HG03460 (cell line): ENCODE results near the gene OOSP3.
"Not testable (repeated sequence)": the region's sequence is repeated elsewhere in the genome, so short reads cannot be mapped to it uniquely, and the experiment has no call there.

Experiments used
- ATAC-seq: cut with Tn5 transposase; IDR thresholded peaks from one replicate; pipeline ENCODE4 v1.9.1; 2021; ENCODE audit not compliant: unreplicated experiment

The OOSP3 gene

DNA sequence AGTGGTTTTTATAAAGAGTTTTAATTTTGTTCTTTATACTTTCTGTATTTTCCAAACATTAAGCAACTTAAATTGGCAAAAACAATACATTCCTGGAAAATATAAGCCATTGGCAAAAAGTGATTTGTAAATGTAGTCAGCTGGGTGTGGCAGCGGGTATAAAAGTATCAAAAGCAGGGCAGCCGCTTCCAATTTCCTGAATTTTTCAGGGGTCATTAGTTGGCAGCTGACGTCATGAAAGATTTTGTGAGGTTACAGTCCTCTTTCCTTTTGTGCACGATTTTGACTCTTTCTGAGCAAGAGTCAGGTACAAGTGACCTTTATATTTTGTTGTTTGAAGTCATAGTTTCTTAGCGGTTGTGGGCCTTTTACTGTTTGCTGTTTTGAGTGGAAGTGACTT lies at the start of gene OOSP3:
TSS of gene OOSP3 (plus strand) at position 208 of the 400 bp plus-strand sequence. CDS start at position 235, 27 bp downstream.
- no peak for ATAC-seq

DNA sequence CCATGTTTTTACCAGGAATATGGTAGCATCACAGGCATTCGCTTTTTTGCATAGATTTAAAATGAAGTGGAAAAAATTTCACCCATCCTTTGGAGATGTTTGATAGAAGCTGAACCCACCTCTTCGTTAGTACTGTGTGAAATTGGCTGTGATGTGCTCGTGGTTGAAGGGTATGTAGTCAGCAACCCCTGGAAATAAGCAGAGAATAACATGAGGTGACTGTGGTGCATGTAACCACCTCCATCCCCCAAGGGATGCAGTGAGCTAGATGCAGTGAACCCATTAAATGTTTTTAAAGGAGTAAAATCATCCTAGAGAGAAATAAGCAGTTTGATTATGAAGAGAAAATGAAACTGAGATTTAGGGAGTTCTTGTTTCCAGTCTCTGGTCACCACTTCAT lies 49.2 kb upstream of the OOSP3 start:
- ATAC-seq = no peak

- no peak for ATAC-seq
Observed at GRCh38 chr11:59833602-59834001, 45.0 kb upstream of the OOSP3 start.

DNA sequence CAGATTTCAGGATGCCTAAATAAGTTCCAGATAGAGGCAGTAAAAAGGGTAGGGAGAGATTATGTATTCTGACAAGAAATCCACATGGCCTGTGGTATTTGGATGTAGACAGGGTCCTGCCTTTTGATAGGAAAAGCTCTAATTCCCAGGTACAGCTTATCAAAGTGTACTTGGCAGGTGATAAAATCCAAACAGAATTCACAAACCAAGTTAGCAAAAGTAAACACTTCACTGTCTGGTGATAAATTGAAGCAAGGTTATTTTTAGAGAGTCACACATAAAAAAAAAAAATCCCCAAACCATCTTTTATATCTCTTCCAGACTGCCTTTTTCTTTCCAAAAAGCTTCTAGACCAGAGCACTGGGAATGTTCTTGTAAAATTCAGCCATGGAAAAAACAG lies 39.0 kb upstream of the OOSP3 start:
- ATAC-seq = no peak

GRCh38 chr11:59841514-59841913 lies 37.1 kb upstream of the OOSP3 start:
- ATAC-seq = peak; percentile 65

- no peak for ATAC-seq
Observed at GRCh38 chr11:59842316-59842715, 36.3 kb upstream of the OOSP3 start.

DNA sequence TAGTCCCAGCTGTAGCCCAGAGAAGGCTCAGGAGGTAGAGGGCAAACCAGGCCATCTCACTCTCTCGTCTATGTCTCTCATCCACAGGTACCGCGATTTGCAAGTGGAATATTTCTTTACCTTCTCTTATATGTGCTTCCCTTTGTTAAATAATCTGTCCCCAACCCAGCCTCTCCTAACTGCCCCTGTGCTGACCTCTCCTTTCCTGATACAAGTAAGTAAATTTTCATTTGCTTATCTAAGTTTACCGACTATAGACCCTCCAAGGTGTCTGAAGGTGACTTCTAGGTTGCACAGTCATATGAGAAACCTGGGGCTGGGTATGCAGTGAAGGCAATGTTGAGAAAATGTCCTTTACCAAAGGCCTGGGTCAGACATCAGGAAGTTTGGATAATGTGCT lies 33.2 kb upstream of the OOSP3 start, which contains the start of gene CBLIF:
TSS of gene CBLIF (minus strand) at position 101 of the 400 bp plus-strand sequence. CDS start at position 55, 46 bp downstream.
- ATAC-seq = no peak

DNA sequence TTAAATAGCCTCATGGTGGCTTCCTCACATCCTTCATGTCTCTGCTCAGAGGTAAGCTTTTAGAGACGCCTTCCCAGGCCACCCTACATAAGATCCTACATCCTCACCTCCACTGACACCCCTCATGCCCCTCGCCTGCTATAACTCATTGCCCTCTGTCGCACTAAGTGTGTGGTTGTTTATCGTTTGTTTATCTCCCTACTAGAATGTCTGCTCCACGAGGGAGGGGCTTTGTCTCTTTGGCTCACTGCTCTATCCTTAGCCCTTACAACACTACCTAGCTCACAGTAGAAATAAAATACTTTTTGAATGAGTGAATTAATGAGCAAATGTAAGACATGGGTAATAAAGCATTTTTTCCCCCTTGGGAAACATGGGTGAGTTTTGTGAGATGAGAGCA lies 32.0 kb upstream of the OOSP3 start:
- no peak for ATAC-seq

- ATAC-seq = no peak
Observed at GRCh38 chr11:59847626-59848025, 31.0 kb upstream of the OOSP3 start.

DNA sequence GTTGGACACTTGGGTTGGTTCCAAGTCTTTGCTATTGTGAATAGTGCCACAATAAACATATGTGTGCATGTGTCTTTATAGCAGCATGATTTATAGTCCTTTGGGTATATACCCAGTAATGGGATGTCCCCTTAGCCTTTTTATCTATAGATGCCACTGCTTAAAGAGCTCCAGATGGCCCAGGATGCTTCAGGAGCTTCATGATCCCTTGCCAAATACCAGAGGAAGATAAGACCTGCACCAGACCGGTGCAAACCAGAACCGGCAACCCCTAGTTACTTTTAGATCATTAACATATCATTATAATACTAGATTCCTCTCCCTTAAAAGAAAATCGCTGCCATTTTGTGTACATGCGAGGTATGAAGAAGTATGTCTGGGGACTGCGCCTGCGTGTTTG lies 30.1 kb upstream of the OOSP3 start:
- not testable (repeated sequence) for ATAC-seq

DNA sequence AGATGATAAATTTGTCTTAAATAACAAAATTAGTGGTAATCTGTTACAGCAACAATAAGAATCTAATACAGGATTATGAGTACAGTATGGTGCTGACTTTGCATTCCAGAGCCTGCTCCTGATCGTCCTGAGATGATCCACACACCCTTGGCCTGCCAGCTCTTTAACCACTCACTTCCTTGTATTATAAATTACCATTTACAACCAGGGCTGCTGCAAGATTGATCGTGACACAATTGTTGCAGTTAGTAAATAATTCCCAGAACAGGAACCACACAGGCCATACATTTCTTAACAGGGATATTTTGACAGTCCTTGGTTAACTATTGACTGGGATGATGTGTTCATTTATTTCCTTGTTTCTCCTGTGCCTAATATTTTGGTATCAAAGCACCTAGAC lies 29.5 kb upstream of the OOSP3 start:
- no peak for ATAC-seq

DNA sequence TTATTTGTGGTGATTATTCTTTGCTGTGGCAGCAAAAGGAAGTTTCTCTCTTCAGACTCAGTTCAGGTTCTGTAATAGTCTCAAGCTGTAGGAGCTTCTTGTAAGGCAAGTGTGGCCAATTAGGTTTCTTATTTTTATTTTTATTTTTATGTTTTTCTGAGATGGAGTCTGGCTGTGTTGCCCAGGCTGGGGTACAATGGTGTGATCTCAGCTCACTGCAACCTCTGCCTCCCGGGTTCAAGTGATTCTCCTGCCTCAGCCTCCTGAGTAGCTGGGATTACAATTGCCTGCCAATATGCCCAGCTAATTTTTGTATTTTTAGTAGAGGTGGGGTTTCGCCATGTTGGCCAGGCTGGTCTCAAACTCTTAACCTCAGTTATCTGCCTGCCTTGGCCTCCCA lies 29.0 kb upstream of the OOSP3 start:
- not testable (repeated sequence) for ATAC-seq

GRCh38 chr11:59851416-59851815 lies 27.2 kb upstream of the OOSP3 start:
- not testable (repeated sequence) for ATAC-seq

DNA sequence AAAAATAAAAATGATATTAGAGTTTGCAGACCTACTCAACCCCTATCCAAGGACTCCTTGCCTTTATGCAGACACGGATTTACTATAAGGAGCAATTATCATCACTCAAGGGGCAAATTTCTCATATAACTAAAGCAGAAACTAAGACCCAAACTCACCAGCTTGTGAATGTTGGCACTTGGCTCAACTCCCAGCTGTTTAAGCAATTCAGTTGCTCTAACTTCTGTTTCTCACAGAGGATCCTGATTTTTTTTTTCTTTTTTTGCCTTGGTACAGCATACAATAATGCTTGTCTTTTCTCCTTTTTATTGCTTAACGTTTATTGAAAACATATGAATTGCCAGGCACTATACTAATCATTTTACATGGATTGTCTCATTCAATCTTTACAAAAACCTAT lies 23.7 kb upstream of the OOSP3 start:
- ATAC-seq = no peak

DNA sequence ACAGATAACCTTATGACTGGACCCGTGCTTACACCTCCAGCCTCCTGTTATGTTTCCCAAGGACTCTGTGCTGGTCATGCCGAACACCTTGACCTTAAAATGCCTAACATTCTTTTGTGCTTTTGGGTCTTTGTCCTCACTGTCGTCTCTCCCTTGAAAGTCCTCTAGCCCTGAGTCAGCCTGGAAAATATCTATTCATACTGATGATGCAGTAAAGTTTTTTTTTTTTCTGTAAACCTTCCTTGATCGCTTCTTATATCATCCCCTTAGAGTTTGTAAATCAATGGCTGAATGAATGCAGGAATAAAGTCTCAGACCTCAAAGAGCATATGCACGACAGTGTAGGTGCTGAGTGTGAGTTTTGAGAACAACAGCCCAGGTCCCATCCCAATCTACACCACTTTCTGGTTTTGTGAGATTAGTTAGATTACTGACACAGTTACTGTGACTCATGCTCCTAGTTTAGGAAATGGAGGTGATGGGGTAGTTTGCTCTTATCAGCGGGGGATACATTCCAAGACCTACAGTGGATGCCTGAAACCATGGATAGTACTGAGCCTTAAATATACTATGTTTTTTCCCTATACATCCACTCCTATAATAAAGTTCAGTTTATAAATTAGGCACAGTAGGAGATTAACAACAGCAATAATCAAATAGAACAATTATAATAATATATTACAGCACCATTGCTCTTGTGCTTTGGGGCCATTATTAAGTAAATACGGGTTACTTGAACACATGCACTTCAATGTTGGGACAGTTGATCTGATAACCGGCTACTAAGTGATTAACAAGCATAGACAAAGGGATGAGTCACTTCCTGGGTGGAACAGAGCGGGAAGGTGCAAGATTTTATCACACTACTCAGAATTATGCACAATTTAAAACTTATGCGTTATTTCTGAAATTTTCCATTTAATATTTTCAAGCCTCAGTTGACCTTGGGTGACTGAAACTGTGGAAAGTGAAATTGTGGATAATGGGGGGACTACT lies 20.8 kb upstream of the OOSP3 start:
- ATAC-seq = no peak

DNA sequence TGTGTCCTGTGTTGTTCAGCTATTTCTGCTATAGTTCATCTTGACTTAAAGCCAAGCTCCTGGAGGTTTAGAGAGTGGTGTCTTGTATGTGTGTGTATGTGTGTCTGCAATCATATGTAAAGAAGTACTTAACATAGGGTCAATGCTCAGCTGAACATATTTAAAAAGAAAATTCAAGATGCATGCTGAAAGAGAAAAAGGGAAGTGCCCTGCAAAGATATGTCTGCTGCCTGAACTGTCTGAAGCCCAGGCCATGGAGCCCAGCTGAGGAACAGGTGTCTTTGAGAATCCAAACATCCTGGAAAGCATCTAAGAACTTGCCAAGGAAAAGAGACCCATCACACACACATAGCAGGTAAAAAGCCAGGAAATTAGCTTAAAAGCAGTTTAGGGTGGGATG lies 18.9 kb upstream of the OOSP3 start:
- ATAC-seq = no peak

DNA sequence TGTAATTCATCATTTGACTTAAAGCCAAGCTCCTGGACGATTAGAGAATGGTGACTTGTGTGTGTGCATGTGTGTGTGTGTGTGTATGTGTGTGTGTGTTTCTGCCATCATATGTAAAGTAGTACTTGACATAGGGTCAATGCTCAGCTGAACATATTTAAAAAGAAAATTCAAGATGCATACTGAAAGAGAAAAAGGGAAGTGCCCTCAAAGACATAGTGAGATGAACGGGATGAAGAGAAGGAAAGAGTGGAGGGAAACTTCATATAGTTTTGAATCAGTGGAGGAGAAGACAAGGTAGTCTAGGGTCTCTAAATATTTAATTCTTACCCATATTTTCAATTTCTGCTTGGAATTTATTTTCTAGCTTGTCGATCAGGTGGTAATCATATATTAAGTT lies 16.3 kb upstream of the OOSP3 start:
- no peak for ATAC-seq

- ATAC-seq = no peak
Observed at GRCh38 chr11:59865031-59865430, 13.6 kb upstream of the OOSP3 start.

DNA sequence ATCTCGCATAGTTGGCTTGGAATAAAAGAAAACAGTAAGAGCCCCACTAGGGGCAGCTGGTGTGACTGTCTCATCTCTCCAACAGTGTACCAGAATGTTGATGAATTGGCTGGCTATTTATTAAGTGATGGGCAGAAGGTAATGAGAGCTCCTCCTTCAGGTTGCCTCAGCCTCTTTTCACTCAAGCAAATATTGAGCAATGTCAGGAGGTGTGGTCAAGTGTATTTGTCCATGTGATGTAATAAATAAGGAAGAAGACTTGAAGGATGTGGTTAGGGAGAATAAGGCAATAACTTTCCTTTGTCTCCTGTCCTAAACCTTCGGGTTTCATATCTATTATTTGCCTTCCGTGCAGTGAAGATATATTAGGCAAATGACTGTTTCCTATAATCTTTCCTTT lies 12.2 kb upstream of the OOSP3 start, which contains the start of gene TCN1:
TSS of gene TCN1 (minus strand) at position 91 of the 400 bp plus-strand sequence. CDS start at position 74, 17 bp downstream.
- ATAC-seq = no peak

GRCh38 chr11:59866836-59867235 lies 11.7 kb upstream of the OOSP3 start:
- ATAC-seq = no peak

GRCh38 chr11:59867946-59868345 lies 10.6 kb upstream of the OOSP3 start:
- ATAC-seq = no peak

GRCh38 chr11:59872076-59872475 lies 6.5 kb upstream of the OOSP3 start:
- no peak for ATAC-seq
